Mesangial cell (primary cell): ENCODE results near the gene EXD2. TPM values are rescaled to one million over a fixed set of nuclear protein-coding genes. Genes with fewer than 3 reads are reported as not detected.

Experiments used
- total RNA-seq: library from RNA; depleted of rRNA; stranded (reverse); fragments of >200 nt; gene quantifications from 2 replicates; pipeline ENCODE4 v1.2.3, GENCODE V29; 2015

The EXD2 gene
- total RNA-seq = 10.9 and 19.4 TPM in 2 replicates

GRCh38 chr14:69191340-69192111 is at the start of gene EXD2:
TSS of gene EXD2 (plus strand) at chr14:69191498. CDS start at chr14:69209471, 17,973 bp downstream.

GRCh38 chr14:69152902-69153151 is 38.5 kb upstream of the EXD2 start, which contains the start of gene DCAF5:
TSS of gene DCAF5 (minus strand) at chr14:69153119. CDS start at chr14:69152978, 141 bp downstream.

GRCh38 chr14:69259527-69260189 is 68.4 kb downstream of the EXD2 start, which contains the start of gene GALNT16:
TSS of gene GALNT16 (plus strand) at chr14:69260158. CDS start at chr14:69260291, 133 bp downstream.

Other genes with a start within 250 kb of the EXD2 start
- 609 and 883 TPM in 2 replicates for gene ACTN1, start 212.2 kb upstream of the EXD2 start, total RNA-seq
- gene DCAF5, start 38.4 kb upstream of the EXD2 start, total RNA-seq = 13.5 and 30.2 TPM in 2 replicates
- 0.89 and 0.98 TPM in 2 replicates for gene GALNT16, start 68.7 kb downstream of the EXD2 start, total RNA-seq
- gene ERH, start 206.8 kb downstream of the EXD2 start, total RNA-seq = 56.3 and 124 TPM in 2 replicates
- 47.4 and 66.6 TPM in 2 replicates for gene SLC39A9, start 207.2 kb downstream of the EXD2 start, total RNA-seq